ENCODE data around the gene NUDT5. TPM values are rescaled to one million over a fixed set of nuclear protein-coding genes. Genes with fewer than 3 reads are reported as not detected.

The NUDT5 gene
- total RNA-seq, 1 experiment from 2014 or later: 117 TPM

DNA sequence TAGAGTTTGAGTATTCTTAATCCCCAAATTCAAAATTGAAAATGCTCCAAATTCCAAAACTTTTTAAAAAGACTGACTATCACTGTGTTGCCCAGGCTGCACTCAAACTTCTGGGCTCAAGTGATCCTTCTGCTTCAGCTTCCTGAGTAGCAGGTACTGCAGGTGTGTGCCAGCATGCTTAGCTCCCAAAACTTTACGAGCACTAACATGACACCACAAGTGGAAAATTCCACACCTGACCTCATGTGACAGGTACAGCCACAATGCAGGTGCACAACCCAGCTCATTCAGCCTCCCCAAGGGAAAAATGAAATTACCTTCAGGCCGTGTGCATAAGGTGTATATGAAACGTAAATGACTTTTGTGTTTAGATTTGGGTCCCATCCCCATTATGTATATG is 16.8 kb upstream of the NUDT5 start:
- H3K4me2 ChIP-seq (ENCODE audit: insufficient read depth, insufficient read length, low read length): no peak overlapping the region
- H3K27ac ChIP-seq (ENCODE audit: insufficient read length, low read depth, low read length): no peak overlapping the region
- H2AFZ ChIP-seq (ENCODE audit: low read length): no peak overlapping the region
- no peak overlapping the region for H4K5ac ChIP-seq (ENCODE audit: insufficient read length, low read depth, low read length)
- no peak overlapping the region for H3K23ac ChIP-seq (ENCODE audit: insufficient read length, low read depth, low read length)
- H3K27me3 ChIP-seq (ENCODE audit: insufficient read depth, low read length): no peaks in the 10 kb centered on the region
- H3K14ac ChIP-seq (ENCODE audit: insufficient read depth, low read length): no peak overlapping the region
- H4K91ac ChIP-seq (ENCODE audit: insufficient read length, low read depth, low read length): no peak overlapping the region
- Mint-ChIP-seq H3K36me3 (ENCODE audit: insufficient read depth in 1 of 3, low read depth in 3 of 3) (peaks cover 44 to 77% (median 76%) of the 10 kb centered on the region in 3 experiments; a peak in 6 of 7 replicates), H3K4me3 (no peak overlapping the region), H3K27ac (no peak overlapping the region), H3K4me1 (no peaks in the 10 kb centered on the region), H3K9me3 (no peaks in the 10 kb centered on the region), H3K27me3 (ENCODE audit: low read depth) (no peaks in the 10 kb centered on the region)
- H2BK5ac ChIP-seq (ENCODE audit: insufficient read length, low read length): no peak overlapping the region
- no peaks in the 10 kb centered on the region for H3K9me3 ChIP-seq (ENCODE audit: control insufficient read depth, low read depth, low read length)
- H3K79me1 ChIP-seq (ENCODE audit: insufficient read depth, low read depth, low read length, poor library complexity, severe bottlenecking): peaks cover 1% of the 10 kb centered on the region
- TF ChIP-seq, protein P1, sequence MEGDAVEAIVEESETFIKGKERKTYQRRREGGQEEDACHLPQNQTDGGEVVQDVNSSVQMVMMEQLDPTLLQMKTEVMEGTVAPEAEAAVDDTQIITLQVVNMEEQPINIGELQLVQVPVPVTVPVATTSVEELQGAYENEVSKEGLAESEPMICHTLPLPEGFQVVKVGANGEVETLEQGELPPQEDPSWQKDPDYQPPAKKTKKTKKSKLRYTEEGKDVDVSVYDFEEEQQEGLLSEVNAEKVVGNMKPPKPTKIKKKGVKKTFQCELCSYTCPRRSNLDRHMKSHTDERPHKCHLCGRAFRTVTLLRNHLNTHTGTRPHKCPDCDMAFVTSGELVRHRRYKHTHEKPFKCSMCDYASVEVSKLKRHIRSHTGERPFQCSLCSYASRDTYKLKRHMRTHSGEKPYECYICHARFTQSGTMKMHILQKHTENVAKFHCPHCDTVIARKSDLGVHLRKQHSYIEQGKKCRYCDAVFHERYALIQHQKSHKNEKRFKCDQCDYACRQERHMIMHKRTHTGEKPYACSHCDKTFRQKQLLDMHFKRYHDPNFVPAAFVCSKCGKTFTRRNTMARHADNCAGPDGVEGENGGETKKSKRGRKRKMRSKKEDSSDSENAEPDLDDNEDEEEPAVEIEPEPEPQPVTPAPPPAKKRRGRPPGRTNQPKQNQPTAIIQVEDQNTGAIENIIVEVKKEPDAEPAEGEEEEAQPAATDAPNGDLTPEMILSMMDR (conservative IDR thresholded peaks at IDR 0.05): no peak
- no peaks in the 10 kb centered on the region for H3K4me1 ChIP-seq (ENCODE audit: insufficient read depth, low read length)
- H3T11ph ChIP-seq (ENCODE audit: low read length): no peak overlapping the region
- H3K56ac ChIP-seq (ENCODE audit: insufficient read length, low read depth, low read length): no peak overlapping the region
- no peaks in the 10 kb centered on the region for H3K23me2 ChIP-seq (ENCODE audit: insufficient read length, low read depth, low read length, poor library complexity, severe bottlenecking)
- no peak overlapping the region for H3K18ac ChIP-seq (ENCODE audit: insufficient read length, low read depth, low read length)
- H2BK20ac ChIP-seq (ENCODE audit: low read depth, low read length, poor library complexity, severe bottlenecking): no peak overlapping the region
- no peak overlapping the region for H3K4ac ChIP-seq (ENCODE audit: low read depth, low read length)
- H3K9ac ChIP-seq (ENCODE audit: extremely low read depth, insufficient read length, low read length): no peak overlapping the region
- H2BK15ac ChIP-seq (ENCODE audit: low read depth, low read length): no peak overlapping the region
- DNase-seq: no peak
- no peak overlapping the region for H4K8ac ChIP-seq (replicated peaks; ENCODE audit: insufficient read length, low read depth, low read length)
- H3K79me2 ChIP-seq (ENCODE audit: insufficient read depth, low read length): 0 out of 2 replicates have a peak, but pooled peaks cover under 1% of the 10 kb centered on the region
- WGBS (ENCODE audit: extremely low coverage, insufficient read length, low lambda C conversion rate): no CpG with 5 or more reads among the region's 3 CpGs
- H2BK120ac ChIP-seq (ENCODE audit: low read depth, low read length, poor library complexity, severe bottlenecking): no peak overlapping the region
- H2AK5ac ChIP-seq (ENCODE audit: insufficient read length, low read length): no peak overlapping the region
- H2BK12ac ChIP-seq (ENCODE audit: insufficient read length, low read depth, low read length): no peak overlapping the region
- H4K20me1 ChIP-seq (ENCODE audit: control insufficient read depth, insufficient read depth, insufficient read length): no peaks in the 10 kb centered on the region

Data from H9 (cell line).